Endometrial microvascular endothelial cells (primary cell): ENCODE results near the gene DNAL1. TPM values are rescaled to one million over a fixed set of nuclear protein-coding genes. Genes with fewer than 3 reads are reported as not detected.

Experiments
- in situ Hi-C: cut with HindIII; loops from 2 replicates; pipeline ENCODE4 v1.10.0; 2017; ENCODE audit warnings: low sequenced_read_pairs, low pct_unique_long_range_greater_than_20kb; ENCODE audit errors: inconsistent ontology term
- total RNA-seq: library from RNA; depleted of rRNA; stranded (reverse); fragments of >200 nt; gene quantifications from one replicate; pipeline ENCODE4 v1.2.3, GENCODE V29; 2015; ENCODE audit errors: inconsistent ontology term

DNAL1 gene
- 3.4 TPM for total RNA-seq

- in situ Hi-C loops: no loop called here
Observed at GRCh38 chr14:73644531-73645247, at the start of gene DNAL1. DNAL1 (plus strand) TSS chr14:73644986; CDS start chr14:73645040, 54 bp downstream.

GRCh38 chr14:73599499-73599898 lies 45.3 kb upstream of the DNAL1 start:
- in situ Hi-C loops: no loop called here

GRCh38 chr14:73602994-73603393 lies 41.8 kb upstream of the DNAL1 start:
- in situ Hi-C loops: no loop called here

- in situ Hi-C loops: no loop called here
Observed at GRCh38 chr14:73606271-73606670, 38.5 kb upstream of the DNAL1 start.

- in situ Hi-C loops: no loop called here
Observed at GRCh38 chr14:73607241-73607640, 37.5 kb upstream of the DNAL1 start.

GRCh38 chr14:73610687-73611086 lies 34.1 kb upstream of the DNAL1 start:
- in situ Hi-C loops: no loop called here

GRCh38 chr14:73612339-73613045 lies 32.3 kb upstream of the DNAL1 start, which contains the start of gene ACOT6:
ACOT6 (plus strand) TSS chr14:73612517; CDS start chr14:73612572, 55 bp downstream.
- in situ Hi-C loops: no loop called here

- in situ Hi-C loops: no loop called here
Observed at GRCh38 chr14:73613046-73613383, 31.8 kb upstream of the DNAL1 start.

GRCh38 chr14:73613419-73613963 lies 31.3 kb upstream of the DNAL1 start:
- in situ Hi-C loops: no loop called here

GRCh38 chr14:73616831-73617230 lies 28.0 kb upstream of the DNAL1 start:
- in situ Hi-C loops: no loop called here

GRCh38 chr14:73619524-73619923 lies 25.3 kb upstream of the DNAL1 start:
- in situ Hi-C loops: no loop called here

GRCh38 chr14:73620268-73620667 lies 24.5 kb upstream of the DNAL1 start:
- in situ Hi-C loops: no loop called here

- in situ Hi-C loops: no loop called here
Observed at GRCh38 chr14:73623504-73624054, 21.2 kb upstream of the DNAL1 start.

- in situ Hi-C loops: no loop called here
Observed at GRCh38 chr14:73625706-73626105, 19.1 kb upstream of the DNAL1 start.

- in situ Hi-C loops: no loop called here
Observed at GRCh38 chr14:73627151-73627558, 17.6 kb upstream of the DNAL1 start.

- in situ Hi-C loops: no loop called here
Observed at GRCh38 chr14:73630009-73630780, 14.6 kb upstream of the DNAL1 start.

- in situ Hi-C loops: no loop called here
Observed at GRCh38 chr14:73633116-73634010, 11.4 kb upstream of the DNAL1 start.
